ENCODE data around the gene TMEM114.
A peak's percentile ranks its signal among the peaks of the same experiment; 100 is the strongest.
"Not testable (repeated sequence)": the region's sequence is repeated elsewhere in the genome, so short reads cannot be mapped to it uniquely, and the experiment has no call there.

TMEM114 gene

GRCh38 chr16:8572919-8573724 lies 17.2 kb downstream of the TMEM114 start:
- DNase-seq = peak; percentile 40

DNA sequence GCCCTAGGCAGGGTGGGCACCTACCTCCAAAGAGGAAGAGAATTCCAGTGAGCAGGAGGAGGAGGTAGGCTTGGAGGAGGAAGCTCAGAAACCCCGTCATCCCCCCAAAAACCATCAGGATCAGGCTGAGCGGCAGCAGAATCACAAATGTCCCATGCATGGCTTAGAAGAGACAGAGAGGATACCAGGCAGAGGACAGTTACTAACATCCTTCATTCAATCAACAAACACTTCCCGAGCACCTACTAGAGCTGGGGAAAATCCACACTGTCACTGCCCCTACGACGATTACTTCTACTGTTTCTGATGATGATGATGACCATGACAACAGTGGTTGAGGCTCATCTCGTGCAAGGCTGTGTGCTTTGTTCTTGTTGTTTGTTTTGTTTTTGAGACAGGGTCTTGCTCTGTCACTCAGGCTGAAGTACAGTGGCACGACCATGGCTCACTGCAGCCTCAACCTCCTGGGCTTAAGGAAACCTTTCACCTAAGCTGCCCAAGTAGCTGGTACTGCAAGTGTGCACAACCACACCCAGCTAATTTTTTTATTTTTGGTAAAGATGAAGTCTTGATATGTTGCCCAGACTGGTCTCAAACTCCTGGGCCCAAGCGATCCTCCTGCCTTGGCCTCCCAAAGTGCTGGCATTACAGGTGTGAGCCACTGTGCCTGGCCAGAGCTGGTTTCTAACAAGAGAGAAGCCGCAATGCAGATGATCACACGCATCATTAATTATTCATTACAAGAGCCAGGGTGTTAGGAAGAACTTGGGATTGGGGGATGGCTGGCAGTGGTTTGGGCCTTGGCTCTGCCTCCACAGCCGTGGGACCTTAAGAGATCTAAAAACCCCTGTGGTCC lies 18.0 kb downstream of the TMEM114 start:
- DNase-seq = no peak

DNA sequence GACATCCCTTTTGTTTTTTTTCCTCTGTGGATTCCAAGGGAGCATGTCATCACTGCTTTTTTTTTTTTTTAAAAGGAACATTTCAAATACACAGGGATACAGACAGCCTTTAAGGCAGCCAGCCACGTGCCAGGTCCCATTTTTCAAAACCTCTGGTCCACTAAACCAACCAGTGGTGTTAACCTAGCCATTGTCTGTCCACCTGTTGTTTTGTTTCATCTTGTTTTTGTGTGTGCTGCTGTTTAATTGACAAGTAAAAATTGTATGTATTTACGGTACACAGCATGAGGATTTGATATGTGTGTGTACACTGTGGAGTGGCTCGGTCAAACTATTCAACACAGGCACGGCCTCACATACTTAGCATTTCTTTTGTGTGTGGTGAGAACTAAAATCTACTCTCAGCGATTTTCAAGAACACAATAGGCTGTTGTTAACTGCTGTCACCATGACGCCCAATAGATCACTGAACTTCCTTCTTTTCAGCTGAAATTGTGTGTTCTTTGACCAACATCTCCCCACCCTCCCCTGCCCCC lies 19.2 kb downstream of the TMEM114 start:
- DNase-seq = peak; percentile 72

DNA sequence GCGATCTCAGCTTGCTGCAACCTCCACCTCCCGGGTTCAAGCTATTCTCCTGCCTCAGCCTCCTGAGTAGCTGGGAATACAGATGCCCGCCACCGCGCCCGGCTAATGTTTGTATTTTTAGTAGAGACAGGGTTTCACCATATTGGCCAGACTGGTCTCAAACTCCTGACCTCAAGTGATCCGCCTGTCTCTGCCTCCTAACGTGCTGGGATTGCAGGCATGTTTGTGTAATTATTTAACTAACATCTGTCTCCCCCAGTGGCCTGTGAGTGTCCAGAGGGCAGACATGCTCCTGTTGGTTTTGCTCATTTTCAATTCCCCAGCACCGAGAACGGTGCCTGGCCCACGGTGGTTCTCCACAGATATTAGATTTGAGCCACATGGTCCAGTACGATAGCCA lies 19.9 kb downstream of the TMEM114 start:
- not testable (repeated sequence) for DNase-seq

DNA sequence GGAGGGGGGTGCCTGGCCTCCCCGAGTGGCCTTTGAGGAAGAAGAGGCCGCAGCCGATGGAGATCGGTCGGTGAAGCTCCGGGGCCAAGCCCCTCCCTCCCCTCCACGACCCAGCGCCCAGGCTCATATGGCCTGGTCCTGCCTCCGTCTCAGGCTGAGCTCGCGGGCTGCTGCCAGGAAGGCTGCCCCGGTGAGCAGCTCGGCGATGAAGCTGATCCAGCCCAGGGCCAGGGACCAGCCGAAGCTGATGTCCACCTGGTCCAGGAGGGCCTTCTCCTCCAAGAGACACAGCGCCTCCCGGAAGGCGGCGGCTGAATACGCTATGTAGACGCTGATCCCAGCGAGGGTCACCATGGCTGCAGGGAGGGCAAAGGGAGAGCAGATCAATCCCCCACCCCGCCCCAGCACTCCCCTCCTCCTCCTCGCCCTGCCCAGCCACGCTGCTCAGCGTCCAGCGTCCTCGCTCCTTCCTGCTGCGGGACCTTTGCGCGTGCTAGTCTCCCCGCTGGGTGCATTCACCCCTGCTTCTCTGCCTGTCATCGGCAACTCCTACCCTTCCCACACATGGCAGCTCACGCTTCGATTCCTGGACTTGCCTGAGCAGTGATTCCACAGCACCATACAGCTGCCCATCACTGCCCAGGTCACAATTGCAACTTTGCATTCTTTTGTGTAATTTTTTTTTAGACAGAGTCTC lies 20.5 kb downstream of the TMEM114 start:
- no peak for DNase-seq

DNA sequence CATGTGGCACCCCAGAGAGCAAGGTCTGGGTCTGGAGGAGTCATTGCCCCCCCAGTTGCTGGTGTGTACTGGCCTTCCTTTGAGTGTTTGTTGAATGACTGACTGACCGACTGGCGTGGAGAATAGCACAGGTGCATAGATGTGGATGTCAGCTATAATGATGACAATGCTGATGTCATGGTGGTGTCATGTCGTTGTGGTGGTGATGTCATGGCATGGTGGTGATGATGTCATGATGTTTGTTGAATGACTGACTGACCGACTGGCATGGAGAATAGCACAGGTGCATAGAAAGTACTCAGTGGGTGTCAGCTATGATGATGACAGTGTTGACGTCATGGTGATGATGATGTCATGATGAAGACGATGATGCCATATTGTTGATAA lies 22.1 kb downstream of the TMEM114 start:
- DNase-seq = no peak

- DNase-seq = peak; percentile 89
Observed at GRCh38 chr16:8567355-8568230, 22.7 kb downstream of the TMEM114 start.

DNA sequence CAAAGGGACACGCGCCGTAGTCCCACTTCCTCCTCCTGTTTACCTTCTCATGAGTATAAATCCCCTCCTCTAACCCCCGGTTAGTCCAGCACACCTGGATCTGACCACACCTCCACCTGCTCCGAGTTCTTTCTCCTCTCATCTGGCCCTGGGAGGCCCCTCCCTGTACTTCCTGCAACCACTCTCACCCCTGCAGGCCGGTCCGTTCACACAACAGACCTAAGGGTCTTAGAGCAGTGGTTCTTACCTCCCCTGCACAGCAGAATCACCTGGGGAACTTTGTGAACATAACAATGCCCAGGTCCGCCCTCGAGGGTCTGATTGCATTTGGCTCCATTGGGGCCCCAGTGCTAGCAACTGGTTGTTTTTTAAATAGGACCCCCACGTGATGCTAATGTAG lies 24.8 kb downstream of the TMEM114 start:
- no peak for DNase-seq

DNA sequence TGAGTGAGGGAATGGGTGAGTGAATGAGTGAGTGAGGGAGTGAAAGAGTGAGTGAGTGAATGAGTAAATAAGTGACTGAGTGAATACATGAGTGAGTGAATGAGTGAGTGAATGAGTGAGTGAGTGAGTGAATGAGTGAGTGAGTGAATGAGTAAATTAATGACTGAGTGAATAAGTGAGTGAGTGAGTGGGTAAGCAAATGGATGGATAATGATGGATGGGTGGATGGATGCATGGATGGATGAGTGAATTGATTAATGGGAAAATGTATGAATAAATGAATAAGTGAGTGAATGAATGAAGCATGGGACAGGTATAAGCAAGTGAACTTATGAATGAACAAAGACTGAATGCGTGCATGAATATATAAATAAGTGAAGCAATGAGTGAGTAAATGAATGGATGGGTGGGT lies 25.4 kb downstream of the TMEM114 start:
- DNase-seq = no peak

GRCh38 chr16:8563944-8564540 lies 26.3 kb downstream of the TMEM114 start:
- DNase-seq = not testable (repeated sequence)

DNA sequence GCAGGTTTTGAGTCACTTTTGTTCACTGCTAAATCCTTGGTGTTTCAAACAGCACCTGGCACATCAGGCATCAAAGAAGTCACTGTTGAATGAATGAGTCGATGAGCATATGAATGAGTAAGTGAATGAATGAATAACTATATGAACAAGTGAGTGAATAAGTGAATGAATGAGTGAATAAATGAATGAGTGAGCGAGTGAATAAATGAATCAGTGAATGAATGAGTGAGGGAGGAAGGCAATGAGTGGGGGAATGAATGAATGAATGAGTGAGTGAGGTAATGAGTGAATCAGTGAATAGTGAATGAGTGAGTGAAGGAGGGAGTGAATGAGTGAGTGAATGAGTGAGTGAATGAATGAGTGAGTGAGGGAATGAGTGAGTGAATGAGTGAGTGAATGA lies 28.8 kb downstream of the TMEM114 start:
- no peak for DNase-seq

DNA sequence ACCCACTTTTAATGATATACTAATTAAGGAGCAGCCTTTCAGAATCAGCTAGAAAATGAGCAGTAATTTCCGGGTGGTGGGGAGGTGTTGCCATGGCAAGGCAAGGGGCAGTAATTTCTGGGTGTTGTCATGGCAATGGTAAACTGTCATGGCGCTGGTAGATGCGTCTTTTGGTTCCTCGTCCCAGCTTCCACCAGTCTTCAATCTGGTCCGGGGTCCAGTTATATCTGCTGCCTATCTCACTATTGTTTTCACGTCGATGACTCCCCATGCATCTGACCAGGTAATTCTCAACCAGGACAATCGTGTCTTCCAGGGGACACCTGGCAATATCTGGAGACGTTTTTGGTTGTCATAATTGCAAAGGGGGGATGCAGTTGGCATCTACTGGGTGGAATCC lies 34.9 kb downstream of the TMEM114 start:
- no peak for DNase-seq

- no peak for DNase-seq
Observed at GRCh38 chr16:8554881-8555280, 35.4 kb downstream of the TMEM114 start.

- DNase-seq = no peak
Observed at GRCh38 chr16:8554022-8554421, 36.3 kb downstream of the TMEM114 start.

- DNase-seq = no peak
Observed at GRCh38 chr16:8552487-8553221, 37.7 kb downstream of the TMEM114 start.

- no peak for DNase-seq
Observed at GRCh38 chr16:8551388-8552332, 38.7 kb downstream of the TMEM114 start.

GRCh38 chr16:8550728-8551387 lies 39.5 kb downstream of the TMEM114 start:
- DNase-seq = no peak

DNA sequence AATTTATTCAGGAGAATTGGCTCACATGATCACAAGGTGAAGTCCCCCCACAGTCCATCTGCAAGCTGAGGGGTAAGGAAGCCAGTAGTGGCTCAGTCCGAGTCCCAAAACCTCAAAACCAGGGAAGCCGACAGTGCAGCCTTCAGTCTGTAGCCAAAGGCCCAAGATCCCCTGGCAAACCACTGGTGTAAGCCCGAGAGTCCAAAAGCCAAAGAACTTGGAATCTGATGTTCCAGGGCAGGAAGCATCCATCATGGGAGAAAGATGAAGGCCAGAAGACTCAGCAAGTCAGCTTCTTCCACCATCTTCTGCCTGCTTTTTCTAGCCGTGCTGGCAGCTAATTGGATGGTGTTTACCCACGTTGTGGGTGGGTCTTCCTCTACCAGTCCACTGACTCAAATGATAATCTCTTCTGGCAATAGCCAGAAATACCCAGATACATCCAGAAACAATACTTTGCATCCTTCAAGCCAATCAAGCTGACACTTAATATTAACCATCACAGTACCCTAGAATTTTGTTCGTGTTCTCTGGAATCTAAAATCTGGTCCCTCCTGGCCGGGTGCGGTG lies 40.4 kb downstream of the TMEM114 start:
- DNase-seq = no peak

GRCh38 chr16:8548166-8548565 lies 42.1 kb downstream of the TMEM114 start:
- no peak for DNase-seq

Measured in fibroblast of skin of right biceps (primary cell).